ENCODE measurements around the gene BCL7C. TPM values are rescaled to one million over a fixed set of nuclear protein-coding genes. Genes with fewer than 3 reads are reported as not detected.
"Not testable (repeated sequence)": the region's sequence is repeated elsewhere in the genome, so short reads cannot be mapped to it uniquely, and the experiment has no call there.

The BCL7C gene
- total RNA-seq, 1 donor from 2014 or later = 32.2 TPM

DNA sequence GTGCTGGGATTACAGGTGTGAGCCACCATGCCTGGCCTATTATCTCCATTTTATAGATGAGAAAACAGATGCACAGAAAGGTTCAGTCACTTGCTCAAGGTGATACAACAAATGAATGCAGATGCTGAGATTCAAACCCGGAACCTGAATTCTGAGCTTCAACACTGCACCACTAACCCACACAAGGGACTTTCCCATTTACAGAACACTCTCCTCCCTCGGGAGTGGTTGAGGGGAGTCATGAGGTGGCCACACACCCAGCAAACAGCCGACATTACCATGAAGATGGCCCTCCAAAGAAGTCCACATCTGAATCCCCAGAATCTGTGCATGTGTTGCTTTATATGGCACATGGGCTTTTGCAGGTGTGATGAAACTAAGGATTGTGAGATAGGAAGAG, 9.1 kb downstream of the BCL7C start:
- DNase-seq (ENCODE audit: missing footprints) (no peak), ATAC-seq (no peak)
- intact Hi-C loops (cut with DNase I) = no loop called here

DNA sequence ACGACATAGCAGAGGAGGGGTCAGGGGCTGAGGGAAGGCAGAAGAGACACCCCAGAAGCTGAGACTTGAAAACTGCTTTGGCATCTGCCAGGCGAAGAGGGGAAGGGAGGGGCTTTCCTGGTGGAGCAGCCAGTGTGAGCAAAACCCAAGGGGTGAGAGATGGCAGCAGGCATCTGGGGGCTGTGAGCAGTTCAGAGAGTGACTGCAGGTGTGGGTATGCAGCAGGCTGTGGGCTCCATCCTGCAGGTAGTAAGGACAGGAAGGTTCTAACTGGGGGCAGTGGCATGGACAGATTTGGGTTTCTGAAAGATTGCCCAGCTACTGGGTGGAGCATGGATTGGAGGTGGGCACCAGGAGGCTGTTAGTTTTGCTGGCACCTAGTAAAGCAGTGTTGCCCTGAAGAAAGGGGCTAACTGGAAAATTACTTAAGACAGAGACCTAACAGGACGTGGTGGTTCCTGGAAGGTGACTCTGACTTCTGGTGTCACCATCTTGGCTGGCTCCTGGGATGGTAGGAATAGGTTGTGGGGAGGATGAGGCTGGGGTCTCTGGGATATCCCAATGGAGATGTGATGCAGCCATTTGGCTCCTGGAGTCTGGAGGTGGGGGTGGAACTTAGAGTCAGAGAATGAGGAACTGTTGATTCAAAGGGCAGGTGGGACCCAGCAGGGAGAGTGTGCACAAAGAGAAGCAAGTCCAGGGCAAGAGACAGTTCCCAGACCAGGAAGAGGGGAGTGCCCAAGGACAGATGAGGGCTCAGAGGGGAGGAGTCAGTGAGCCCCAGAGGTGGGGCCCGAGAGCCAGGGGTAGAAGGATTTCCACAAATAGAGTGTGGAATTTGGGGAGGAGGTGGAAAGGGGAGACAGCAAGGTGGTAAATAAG, 11.2 kb downstream of the BCL7C start:
- DNase-seq (ENCODE audit: missing footprints) = no peak
- no peak for ATAC-seq
- intact Hi-C loops (cut with DNase I) = no loop called here

DNA sequence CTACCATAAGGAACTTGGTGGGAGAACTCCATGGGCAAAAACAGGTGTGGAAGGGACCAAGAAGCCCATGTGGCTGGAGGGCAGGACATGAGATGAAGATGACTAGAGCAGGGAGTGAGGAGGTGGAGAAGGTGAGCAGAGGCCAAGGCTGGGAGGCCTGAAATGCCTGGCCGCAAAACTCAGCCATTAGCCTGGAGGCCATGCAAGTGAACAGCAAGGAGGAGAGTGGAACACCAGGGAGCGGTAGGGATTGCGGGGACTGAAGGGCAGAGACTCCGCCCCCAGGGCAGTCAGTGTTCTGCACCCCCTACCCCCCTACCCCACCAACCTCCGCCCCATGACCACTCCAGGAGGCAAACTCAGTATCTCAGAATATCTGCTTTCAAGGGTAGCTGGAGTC, 17.0 kb downstream of the BCL7C start:
- intact Hi-C loops (cut with DNase I) = no loop called here
- DNase-seq (ENCODE audit: missing footprints) = no peak
- no peak for ATAC-seq

DNA sequence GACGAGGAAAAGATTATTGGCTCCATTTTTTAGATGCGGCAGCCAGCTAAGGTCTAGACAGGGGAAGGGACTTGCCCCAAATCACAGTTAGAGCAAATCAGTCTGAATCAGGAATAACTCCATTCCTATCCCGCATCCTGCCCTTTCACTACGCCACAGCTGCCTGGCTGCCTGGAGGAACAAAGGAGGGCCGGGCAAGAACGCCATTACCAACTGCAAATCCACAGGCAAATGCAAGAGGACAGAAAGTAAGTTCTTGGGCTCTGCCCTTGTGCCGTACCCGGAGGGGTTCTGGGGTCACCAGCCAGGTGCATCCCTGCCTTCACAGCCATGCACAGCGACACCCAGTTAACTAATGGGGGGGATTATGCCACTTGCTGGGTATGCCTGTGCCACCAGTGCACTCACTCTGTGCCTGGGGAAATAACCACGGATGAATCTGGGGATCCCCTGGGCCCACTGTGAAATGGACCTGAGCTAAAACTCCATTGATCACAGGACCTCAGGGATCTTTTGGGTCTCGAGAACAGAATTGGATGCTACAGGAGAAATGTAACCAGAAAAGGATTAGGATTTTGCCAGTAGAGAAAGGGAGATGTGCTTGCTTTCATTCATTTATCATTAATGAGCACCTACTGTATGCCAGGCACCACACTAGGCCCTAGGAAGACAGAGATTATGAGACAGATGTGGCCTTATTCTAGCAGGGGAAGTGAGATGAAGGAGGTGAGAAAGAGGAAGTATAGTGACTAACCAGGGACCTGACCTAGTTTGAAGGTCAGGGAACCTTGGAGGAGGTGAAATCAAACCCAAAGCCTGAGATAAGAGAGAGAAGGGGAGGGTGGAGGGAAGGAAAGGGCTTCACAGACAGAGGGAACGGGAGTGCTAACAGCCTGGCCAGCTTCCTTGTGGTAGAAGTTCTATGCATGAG, 17.7 kb downstream of the BCL7C start:
- ATAC-seq (no peak), DNase-seq (ENCODE audit: missing footprints) (no peak)
- intact Hi-C loops (cut with DNase I) = loop anchor here (2.0 kb wide), 1 partner anchor 19 kb away; the partner anchor contains the start of gene BCL7C

DNA sequence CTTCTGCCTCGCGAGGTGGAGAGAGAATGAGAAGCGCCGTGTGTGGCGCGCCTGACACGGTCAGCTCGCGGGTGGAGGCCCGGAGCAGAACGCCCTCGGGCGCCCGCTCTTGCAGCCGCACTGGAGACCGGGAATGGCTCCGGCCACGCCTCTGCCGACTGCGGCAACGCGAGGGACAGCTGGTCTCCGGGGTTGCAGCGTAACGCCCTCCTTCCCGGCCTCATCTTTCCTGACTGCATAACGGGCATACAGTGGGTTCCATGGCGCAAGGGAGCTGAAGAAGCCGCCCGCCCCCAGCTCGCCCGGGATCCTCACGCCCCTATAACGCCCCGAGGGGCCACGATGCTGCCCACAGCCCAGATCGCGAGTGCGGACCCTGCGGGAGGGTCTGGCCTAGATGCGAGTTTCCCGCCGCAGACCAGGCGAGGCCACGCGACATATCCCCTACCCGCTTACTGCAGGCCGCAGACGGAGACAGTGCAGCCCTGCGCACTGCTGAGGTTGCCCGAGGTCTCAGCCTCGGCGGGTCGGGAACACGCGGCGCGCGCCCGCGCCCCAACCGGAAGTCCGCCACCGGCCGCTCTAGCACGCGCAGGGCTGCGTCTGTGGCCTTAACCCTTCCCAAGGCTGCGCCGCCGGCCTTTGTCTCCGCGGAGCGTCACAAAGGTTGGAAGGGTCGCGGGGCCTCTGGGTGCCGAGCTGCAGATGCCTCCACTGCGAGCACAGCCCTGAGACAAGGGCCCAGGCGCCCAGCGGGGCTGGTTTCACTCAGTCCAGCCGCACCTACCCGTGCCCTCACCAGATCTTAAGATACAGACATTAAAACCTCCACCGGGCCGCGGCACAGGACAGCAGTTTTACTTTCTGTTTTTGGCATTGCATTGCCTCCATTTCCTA, 18.8 kb downstream of the BCL7C start:
- ATAC-seq = peak; percentile 99
- intact Hi-C loops (cut with DNase I) = loop anchor here (2.0 to 5.0 kb wide), 2 partner anchors 20 to 63 kb away; partner anchors contain the start of gene BCL7C
- DNase-seq (ENCODE audit: missing footprints) = peak; percentile 97

DNA sequence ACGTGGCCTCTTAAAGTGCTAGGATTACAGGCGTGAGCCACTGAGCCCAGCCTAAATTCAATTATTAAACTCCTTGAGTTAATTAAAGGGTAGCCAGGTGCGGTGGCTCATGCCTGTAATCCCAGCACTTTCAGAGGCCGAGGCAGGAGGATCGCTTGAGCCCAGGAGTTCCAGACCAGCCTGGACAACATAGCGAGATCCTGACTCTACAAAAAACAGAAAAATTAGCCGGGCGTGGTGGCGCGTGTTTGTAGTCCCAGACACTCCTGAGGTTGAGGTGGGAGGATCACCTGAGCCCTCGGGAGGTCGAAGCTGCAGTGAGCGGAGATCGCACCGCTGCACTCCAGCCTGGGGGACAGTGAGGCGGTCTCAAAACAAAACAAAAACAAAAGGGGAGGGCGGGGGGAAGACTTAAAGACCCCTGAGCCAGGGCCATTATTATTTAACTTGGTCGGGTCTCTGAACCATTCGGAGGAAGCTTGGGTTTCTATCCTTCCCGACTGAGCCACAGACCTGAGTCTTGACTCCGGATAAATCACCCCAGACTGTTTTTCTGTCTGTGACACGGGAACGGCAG, 19.5 kb downstream of the BCL7C start:
- no peak for ATAC-seq

DNA sequence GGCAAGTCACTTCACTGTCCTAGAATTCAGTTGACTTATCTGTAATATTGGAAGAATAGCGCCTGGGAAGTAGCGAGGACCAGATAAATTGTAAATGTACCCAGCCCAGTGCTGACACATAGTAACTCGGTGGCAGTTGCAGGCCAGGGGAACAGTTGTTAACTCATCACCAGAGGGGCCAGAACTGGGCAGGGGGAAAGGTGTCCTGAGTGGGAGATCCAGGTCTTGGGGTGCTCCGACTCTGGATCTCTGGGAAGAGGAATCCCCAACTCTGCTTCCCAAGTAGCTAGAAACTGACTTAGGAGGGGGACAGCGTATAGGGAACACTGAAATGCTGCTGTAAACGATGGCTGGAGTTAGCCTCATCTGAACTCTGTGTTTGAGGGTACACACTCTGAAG, 23.0 kb downstream of the BCL7C start:
- DNase-seq (ENCODE audit: missing footprints) = no peak
- intact Hi-C loops (cut with DNase I) = loop anchor here (5.0 kb wide), 1 partner anchor 59 kb away; no protein-coding TSS in a partner anchor
- ATAC-seq = no peak

More for the DNA sequence above, 19.5 kb downstream of the BCL7C start:
- DNase-seq (ENCODE audit: missing footprints) = no peak
- intact Hi-C loops (cut with DNase I) = loop anchor here (2.0 to 5.0 kb wide), 2 partner anchors 20 to 62 kb away; partner anchors contain the start of gene BCL7C

DNA sequence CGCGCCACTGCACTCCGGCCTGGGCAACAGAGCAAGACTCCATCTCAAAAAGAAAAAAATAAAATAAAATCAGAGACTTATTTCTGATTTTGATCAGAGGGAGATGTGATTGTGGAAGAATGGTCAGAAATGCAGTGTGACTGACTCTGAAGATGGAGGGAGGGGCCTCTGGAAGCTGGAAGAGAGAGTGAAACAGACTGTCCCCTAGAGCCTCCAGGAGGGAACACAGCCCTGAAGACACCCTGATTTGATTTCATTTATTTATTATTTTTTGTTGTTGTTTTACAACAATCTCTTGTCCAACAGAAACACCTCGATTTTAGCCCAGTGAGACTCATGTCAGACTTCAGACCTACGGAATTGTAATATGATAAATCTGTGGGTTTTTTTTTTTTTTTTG, 26.1 kb downstream of the BCL7C start:
- ATAC-seq (no peak), DNase-seq (ENCODE audit: missing footprints) (no peak)
- intact Hi-C loops (cut with DNase I) = no loop called here

DNA sequence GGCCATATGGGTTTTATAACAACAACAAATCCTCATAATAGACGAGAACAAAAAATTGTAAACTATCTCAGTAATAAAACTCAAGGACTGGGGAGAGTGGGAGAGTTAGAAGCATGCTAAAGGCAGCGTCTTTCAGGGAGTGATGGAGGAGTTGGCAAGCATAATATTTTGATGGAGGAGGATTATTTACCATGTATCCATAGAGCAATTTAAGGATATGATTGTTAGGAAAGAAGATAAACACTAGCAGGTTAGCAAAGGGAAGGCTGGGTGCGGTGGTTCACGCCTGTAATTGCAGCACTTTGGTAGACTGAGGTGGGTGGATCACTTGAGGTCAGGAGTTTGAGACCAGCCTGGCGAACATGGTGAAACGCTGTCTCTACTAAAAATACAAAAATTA, 27.8 kb downstream of the BCL7C start:
- DNase-seq (ENCODE audit: missing footprints) (no peak), ATAC-seq (no peak)
- intact Hi-C loops (cut with DNase I) = no loop called here

DNA sequence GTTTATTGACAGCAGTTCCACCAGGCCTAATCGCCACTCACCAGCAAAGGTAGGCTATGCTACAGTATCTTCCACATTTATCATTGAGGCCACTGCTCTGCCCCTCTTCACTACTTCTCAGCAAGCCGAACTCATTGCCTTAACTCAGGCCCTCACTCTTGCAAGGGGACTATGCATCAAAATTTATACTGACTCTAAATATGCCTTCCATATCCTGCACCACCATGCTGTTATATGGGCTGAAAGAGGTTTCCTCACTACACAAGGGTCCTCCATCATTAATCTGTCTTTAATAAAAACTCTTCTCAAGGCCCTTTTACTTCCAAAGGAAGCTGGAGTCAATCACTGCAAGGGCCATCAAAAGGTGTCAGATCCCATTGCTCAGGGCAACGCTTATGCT, 30.7 kb downstream of the BCL7C start:
- DNase-seq (ENCODE audit: missing footprints); ATAC-seq; intact Hi-C loops (cut with DNase I): not testable (repeated sequence)

DNA sequence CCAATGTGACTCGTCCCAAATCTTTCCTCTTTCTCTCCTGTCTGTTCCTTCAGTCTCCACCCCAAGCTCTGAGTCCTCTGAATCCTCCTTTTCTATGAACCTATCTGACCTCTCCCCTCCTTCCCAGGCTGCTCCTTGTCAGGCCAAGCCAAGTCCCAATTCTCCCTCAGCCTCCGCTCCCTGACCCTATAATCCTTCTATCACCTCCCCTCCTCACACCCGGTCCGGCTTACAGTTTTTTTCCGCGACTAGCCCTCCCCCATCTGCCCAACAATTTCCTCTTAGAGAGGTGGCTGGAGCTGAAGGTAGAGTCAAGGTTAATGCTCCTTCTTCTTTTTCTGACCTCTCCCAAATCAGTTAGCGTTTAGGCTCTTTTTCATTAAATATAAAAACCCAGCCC, 33.1 kb downstream of the BCL7C start:
- intact Hi-C loops (cut with DNase I); DNase-seq (ENCODE audit: missing footprints); ATAC-seq: not testable (repeated sequence)

DNA sequence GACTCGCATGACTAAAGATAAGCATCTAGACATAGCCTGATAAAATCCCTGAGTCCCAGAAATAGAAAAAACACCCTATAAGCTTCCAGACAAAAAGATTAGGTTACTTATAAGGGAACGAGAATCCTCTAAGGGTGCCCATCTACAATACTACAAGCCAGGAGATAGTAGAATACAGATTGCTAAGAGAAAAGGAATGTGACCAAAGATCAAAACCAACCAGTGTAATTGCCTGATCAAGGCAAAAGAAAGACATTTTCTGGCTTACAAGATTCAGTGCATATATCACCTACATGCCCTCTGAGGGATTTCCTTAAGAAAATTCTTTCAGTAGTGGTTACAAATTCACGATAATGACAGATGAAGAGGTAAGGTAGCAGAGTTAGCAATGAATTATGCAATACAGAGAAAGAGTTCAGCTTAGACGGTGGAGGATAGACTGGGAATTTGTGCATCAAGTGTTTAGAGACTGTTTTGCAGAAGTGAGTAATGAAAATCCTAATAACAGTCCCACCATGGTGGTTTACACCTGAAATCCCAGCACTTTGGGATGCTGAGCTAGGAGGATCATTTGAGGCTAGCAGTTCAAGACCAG, 35.0 kb downstream of the BCL7C start:
- ATAC-seq (no peak), DNase-seq (ENCODE audit: missing footprints) (no peak)
- intact Hi-C loops (cut with DNase I) = no loop called here

DNA sequence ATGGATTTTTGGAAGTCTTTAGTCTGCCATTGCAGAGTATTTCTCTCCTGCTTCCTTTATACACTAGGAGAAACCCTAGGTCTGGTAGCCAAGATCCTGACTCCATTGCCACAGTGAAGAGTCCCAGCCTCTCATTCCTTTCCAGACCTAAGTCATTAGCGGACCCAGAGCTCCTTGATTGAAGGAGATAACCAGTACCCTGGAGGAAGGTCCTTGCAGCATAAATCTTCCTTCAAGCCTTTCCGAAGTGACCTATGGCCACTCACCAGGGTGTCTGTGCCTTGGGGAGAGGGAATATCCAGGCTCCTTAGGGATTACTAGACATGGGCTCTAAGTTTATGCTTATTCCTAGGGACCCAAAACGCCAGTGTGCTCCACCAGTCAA, 35.8 kb downstream of the BCL7C start:
- DNase-seq (ENCODE audit: missing footprints) = no peak
- intact Hi-C loops (cut with DNase I) = no loop called here
- ATAC-seq = no peak

DNA sequence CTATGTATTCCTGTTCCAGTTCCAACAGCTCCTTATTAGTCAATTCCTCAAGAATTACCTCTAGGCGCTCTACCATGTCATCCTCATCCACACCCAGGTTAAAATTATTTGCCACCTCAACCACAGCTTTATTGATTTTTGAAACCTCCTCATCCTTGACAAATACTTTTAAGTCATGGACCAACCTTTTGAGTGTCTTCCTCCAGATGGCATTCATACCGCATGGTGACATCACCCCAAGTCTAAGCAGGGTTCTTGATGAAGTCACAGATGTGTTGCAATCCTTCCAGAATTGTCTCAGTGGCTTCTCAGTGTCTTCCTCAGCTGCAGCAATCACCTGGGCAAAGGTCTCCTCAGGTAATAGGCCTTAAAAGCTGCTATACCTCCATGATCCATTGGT, 40.1 kb downstream of the BCL7C start:
- DNase-seq (ENCODE audit: missing footprints) (no peak), ATAC-seq (no peak)
- intact Hi-C loops (cut with DNase I) = no loop called here

DNA sequence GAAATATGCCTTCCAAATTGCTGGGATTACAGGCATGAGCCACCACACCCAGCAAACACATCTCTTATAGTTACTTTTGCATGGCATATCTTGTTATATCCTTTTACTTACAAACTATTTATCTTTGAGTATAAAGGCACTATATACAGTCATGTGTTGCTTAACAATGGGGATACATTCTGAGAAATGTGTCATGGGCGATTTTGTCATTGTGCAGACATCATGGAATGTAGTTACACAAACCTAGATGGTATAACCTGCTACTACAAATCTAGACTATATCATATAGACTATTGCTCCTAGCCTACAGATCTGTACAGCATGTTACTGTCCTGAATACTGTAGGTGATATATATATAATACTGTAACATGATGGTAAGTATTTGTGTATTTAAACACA, 43.6 kb downstream of the BCL7C start:
- no peak for ATAC-seq
- intact Hi-C loops (cut with DNase I) = no loop called here
- DNase-seq (ENCODE audit: missing footprints) = no peak

DNA sequence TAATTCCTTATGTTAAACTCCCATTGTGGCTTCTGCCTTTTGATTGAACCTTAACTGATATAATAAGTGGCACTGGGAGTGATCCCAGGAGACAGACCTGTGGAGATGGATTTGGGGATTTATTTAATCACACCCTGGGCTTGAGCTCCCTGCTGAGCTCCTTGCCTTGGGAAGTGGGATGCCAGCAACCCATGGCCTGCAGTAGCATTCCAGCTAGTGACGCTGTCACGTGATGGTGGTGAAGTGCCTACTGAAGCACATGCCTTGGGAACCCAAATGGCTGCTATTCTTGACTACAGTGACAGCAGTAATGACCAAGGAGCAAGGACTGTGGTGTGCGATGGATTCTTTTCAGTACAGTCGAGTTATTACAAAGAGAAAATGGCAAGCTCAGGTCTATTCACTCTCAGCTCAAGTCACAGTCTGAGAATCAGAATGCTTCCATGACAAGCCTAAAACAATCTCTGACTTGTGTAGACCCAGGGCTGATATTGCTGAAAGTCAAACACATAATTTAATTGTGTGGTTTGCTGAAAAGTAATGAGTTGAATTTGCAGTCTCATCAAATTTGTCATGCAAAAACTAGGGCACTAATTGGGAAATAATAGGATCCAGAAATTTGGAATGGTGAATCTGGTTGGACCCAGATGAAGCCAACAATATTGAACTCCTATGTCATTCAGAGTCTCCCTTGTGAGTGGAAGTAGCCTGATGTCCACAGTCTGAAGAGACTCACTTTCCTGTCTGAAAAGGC, 47.1 kb downstream of the BCL7C start:
- no peak for ATAC-seq
- intact Hi-C loops (cut with DNase I) = no loop called here
- DNase-seq (ENCODE audit: missing footprints) = no peak

Data from Right ventricle myocardium inferior (tissue), 1 donor.